Left ventricle myocardium inferior (tissue), 1 donor: ENCODE data around the gene ELN. TPM values are rescaled to one million over a fixed set of nuclear protein-coding genes. Genes with fewer than 3 reads are reported as not detected.
A peak's percentile ranks its signal among the peaks of the same experiment; 100 is the strongest.

Source experiments
- DNase-seq: peaks from one replicate; pipeline ENCODE4 v3.0.0-alpha.2; 2020
- H3K27ac ChIP-seq: fragments of 200-600 bp; replicated peaks from 2 replicates; pipeline ENCODE4 v1.8.0; 2021
- H3K27me3 ChIP-seq: fragments of 200-600 bp; 2 replicates; pipeline ENCODE4 v1.8.0; 2021; ENCODE audit warnings: low read depth
- H3K36me3 ChIP-seq: fragments of 200-600 bp; 2 replicates; pipeline ENCODE4 v1.8.0; 2021
- H3K4me1 ChIP-seq: fragments of 200-600 bp; 2 replicates; pipeline ENCODE4 v1.8.0; 2021
- H3K4me3 ChIP-seq: fragments of 200-600 bp; 2 replicates; pipeline ENCODE4 v1.8.0; 2021; ENCODE audit warnings: mild to moderate bottlenecking, moderate library complexity
- H3K9me3 ChIP-seq: fragments of 200-600 bp; replicated peaks from 2 replicates; pipeline ENCODE4 v1.8.0; 2021
- intact Hi-C: fragments of 100-400 bp; cut with micrococcal nuclease; formaldehyde crosslinking; loops from one replicate; pipeline ENCODE4 v1.11.0; 2022
- total RNA-seq: library from RNA; stranded (reverse); fragmentation: NEBNext Ultra II Directional; extraction: Animal tissue kit (Norgen Biotek cat#: 25700); gene quantifications from one replicate; pipeline ENCODE4 v1.2.1, GENCODE V29; 2021
- TF ChIP-seq, protein P1 (sequence below): fragments of 200-600 bp; IDR thresholded peaks from 2 replicates; pipeline ENCODE4 v1.8.0; 2021; ENCODE audit warnings: antibody characterized with exemption, mild to moderate bottlenecking, borderline replicate concordance
- donor health status: DM: no; HTN: yes; CAD: no; lungs with severe emphysema.

ELN gene
- total RNA-seq, 1 donor from 2014 or later, result 51.6 TPM

- TF ChIP-seq, protein P1, sequence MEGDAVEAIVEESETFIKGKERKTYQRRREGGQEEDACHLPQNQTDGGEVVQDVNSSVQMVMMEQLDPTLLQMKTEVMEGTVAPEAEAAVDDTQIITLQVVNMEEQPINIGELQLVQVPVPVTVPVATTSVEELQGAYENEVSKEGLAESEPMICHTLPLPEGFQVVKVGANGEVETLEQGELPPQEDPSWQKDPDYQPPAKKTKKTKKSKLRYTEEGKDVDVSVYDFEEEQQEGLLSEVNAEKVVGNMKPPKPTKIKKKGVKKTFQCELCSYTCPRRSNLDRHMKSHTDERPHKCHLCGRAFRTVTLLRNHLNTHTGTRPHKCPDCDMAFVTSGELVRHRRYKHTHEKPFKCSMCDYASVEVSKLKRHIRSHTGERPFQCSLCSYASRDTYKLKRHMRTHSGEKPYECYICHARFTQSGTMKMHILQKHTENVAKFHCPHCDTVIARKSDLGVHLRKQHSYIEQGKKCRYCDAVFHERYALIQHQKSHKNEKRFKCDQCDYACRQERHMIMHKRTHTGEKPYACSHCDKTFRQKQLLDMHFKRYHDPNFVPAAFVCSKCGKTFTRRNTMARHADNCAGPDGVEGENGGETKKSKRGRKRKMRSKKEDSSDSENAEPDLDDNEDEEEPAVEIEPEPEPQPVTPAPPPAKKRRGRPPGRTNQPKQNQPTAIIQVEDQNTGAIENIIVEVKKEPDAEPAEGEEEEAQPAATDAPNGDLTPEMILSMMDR, result no peak
- Histone ChIP-seq H3K36me3 (peaks cover 6% of the 10 kb centered on the region), H3K4me1 (no peaks in the 10 kb centered on the region), H3K4me3 (no peak overlapping the region), H3K27me3 (no peaks in the 10 kb centered on the region), H3K9me3 (no peaks in the 10 kb centered on the region), H3K27ac (no peak overlapping the region)
- intact Hi-C loops, result no loop called here
- no peak for DNase-seq
Measured at GRCh38 chr7:74071121-74071520, 43.1 kb downstream of the ELN start.

DNA sequence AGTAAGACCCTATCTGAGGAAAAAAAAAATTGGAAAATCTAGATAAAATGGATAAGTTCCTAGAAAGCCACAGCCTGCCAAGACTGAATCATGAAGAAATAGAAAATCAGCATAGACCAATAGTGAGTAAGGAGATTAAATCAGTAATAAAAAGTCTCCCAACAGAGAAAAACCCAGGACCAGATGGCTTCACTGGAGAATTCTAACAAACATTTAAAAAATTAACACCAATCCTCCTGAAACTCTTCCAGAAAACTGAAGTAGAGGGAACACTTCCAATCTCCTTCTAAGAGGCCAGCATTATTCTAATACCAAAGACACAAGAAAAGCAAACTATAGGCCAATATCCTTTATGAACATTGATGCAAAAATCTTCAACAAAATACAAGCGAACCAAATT is 46.8 kb downstream of the ELN start:
- no peak for DNase-seq

DNA sequence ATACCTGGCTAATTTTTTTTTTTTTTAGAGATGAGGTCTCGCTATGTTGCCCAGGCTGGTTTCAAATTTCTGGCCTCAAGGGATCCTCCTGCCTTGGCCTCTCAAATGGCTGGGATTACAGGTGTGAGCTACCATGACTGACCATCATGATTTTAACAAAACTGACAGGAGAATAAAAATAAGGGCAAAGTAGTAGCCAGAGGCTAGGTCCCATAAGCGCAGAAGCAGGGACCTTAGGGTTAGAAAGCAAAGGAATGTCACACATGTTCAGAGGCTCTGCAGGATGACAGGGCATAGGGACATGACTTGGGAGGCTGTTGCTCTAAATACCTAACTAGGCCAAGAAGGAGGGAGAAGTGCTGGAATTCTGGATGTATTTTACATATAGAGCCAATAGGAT is 50.5 kb downstream of the ELN start:
- TF ChIP-seq, protein P1, result no peak
- H3K27me3 ChIP-seq, result no peaks in the 10 kb centered on the region
- H3K9me3 ChIP-seq, result no peaks in the 10 kb centered on the region
- H3K36me3 ChIP-seq, result no peaks in the 10 kb centered on the region
- intact Hi-C loops, result no loop called here
- peaks cover 6% of the 10 kb centered on the region for H3K4me1 ChIP-seq
- no peak overlapping the region for H3K27ac ChIP-seq
- H3K4me3 ChIP-seq, result no peak overlapping the region
- no peak for DNase-seq

More for the DNA sequence above, 46.8 kb downstream of the ELN start:
- intact Hi-C loops, result no loop called here
- no peaks in the 10 kb centered on the region for H3K36me3 ChIP-seq
- TF ChIP-seq, protein P1, result no peak
- no peaks in the 10 kb centered on the region for H3K4me1 ChIP-seq
- H3K4me3 ChIP-seq, result no peak overlapping the region
- H3K9me3 ChIP-seq, result no peaks in the 10 kb centered on the region
- no peaks in the 10 kb centered on the region for H3K27me3 ChIP-seq
- H3K27ac ChIP-seq, result no peak overlapping the region

DNA sequence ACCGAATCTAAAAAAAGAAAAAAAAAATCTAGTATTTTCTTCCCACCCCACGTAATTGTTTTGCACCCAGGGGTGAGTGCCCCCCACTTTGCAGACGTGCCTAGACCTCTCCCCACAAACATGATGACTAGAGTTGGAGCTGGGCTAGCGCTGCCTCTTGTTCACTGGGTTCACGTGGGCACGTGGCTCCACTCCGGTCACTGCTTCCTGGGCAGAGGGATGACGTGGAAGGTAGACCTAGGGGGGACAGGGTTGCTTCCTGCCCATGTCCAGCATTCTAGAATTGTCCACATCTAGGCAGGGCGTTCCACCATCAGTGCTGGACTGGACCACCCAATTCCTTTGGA is 54.8 kb downstream of the ELN start:
- TF ChIP-seq, protein P1, result no peak
- H3K9me3 ChIP-seq, result no peaks in the 10 kb centered on the region
- H3K4me1 ChIP-seq, result peaks cover 22% of the 10 kb centered on the region
- intact Hi-C loops, result no loop called here
- no peak for DNase-seq
- H3K27me3 ChIP-seq, result no peaks in the 10 kb centered on the region
- no peaks in the 10 kb centered on the region for H3K36me3 ChIP-seq
- peak overlapping the region; percentile 87 for H3K4me3 ChIP-seq
- no peak overlapping the region for H3K27ac ChIP-seq

DNA sequence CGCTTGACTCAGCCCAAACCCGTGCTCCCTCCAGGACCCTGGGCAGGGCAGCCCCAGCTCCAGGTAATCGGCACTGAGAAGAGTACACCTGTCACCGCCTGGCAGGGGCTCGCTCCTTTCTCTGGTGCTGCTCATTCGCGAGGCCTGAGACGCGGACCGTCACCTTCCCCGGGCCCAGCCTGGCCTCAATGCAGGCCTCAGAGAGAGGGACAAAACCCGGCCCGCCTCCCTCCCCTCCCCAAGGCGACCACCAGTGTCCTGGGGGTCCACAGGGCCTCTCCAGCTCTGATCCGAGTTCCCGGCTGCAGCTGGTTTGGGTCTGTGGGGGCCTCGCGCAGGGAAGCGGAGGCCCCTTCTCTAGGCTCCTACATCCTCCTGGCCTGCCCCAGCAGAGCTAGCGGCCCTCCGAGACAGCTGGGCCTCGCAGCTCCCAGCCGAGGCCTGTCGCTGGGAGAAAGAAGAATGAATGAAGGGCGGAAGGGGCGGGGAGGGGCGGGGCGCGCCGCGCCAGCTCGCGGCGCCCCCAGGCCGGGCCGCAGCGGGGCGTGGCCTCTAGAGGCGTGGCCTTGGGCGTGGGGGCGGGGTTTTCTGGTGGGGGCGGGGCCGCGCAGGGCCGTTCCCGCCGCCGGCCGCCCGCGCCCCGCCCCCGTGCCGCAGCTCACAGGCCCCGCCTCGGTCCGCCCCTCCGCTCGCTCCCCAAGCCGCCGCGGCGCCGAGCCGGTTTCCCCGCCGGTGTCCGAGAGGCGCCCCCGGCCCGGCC is 55.3 kb downstream of the ELN start, which contains the start of gene LIMK1:
Gene LIMK1, plus strand, starts transcription at position 688 of the 760 bp plus-strand sequence. CDS start 187 bp downstream, outside the sequence.
- Histone ChIP-seq H3K9me3 (no peaks in the 10 kb centered on the region), H3K4me3 (peak within 1 kb of the TSS; percentile 87), H3K27ac (peak within 1 kb of the TSS; percentile 57), H3K36me3 (no peaks in the 10 kb centered on the region), H3K27me3 (no peaks in the 10 kb centered on the region), H3K4me1 (peaks cover 22% of the 10 kb centered on the region)
- DNase-seq, result peak; percentile 85
- intact Hi-C loops, result no loop called here
- TF ChIP-seq, protein P1, result no peak
